Measurements from ENCODE around the gene JRKL.
"Not testable (repeated sequence)": the region's sequence is repeated elsewhere in the genome, so short reads cannot be mapped to it uniquely, and the experiment has no call there.

GRCh38 chr11:96432654-96433053 lies 42.8 kb downstream of the JRKL start:
- TF ChIP-seq POLR2A (IDR thresholded peaks at IDR 0.05; ENCODE audit: low read length); GATA1 (IDR thresholded peaks at IDR 0.05; ENCODE audit: low read depth, low read length): not testable (repeated sequence)

Measured in erythroblast (primary cell).